K562 (cell line): ENCODE data around the gene GMNN. TPM values are rescaled to one million over a fixed set of nuclear protein-coding genes. Genes with fewer than 3 reads are reported as not detected.

Source experiments
- CBX1 ChIP-seq: sonication (generic); IDR thresholded peaks from 2 replicates; pipeline ENCODE4 v1.6.1; 2016; ENCODE audit warnings: antibody characterized with exemption, low read depth, mild to moderate bottlenecking
- CBX5 ChIP-seq: IDR thresholded peaks from 2 replicates; pipeline ENCODE4 v1.6.1; 2014; ENCODE audit warnings: low read depth, borderline replicate concordance
- CREBBP ChIP-seq: IDR thresholded peaks from one replicate; pipeline ENCODE4 v1.6.1; 2012; ENCODE audit warnings: low read depth, mild to moderate bottlenecking, control low read depth, inconsistent platforms, low read length
- EGR1 ChIP-seq: fragments of 450-650 bp; conservative IDR thresholded peaks from 2 replicates; pipeline ENCODE4 v1.6.1; 2017; ENCODE audit warnings: mild to moderate bottlenecking
- EHMT2 ChIP-seq: fragments of 450-650 bp; IDR thresholded peaks from 2 replicates; pipeline ENCODE4 v1.6.1; 2018; ENCODE audit warnings: antibody characterized with exemption
- FOXJ3 ChIP-seq: sonication (generic); formaldehyde crosslinking; IDR thresholded peaks from 2 replicates; pipeline ENCODE4 v1.4.0; 2020; ENCODE audit warnings: mild to moderate bottlenecking, missing genetic modification reagents
- GTF2E2 ChIP-seq: fragments of 200-800 bp; sonication (Bioruptor generic); IDR thresholded peaks from 2 replicates; pipeline ENCODE4 v1.6.1; 2016; ENCODE audit warnings: missing genetic modification characterization, missing compliant biosample characterization
- HOXB6 ChIP-seq: fragments of 250-450 bp; sonication (Bioruptor Pico); IDR thresholded peaks from 2 replicates; pipeline ENCODE4 v1.5.1; 2022; ENCODE audit warnings: mild to moderate bottlenecking, borderline replicate concordance
- IFI16 ChIP-seq: fragments of 250-450 bp; sonication (Bioruptor Pico); IDR thresholded peaks from 2 replicates; pipeline ENCODE4 v2.1.2; 2022; ENCODE audit warnings: mild to moderate bottlenecking, inconsistent platforms
- JUNB ChIP-seq: fragments of 450-650 bp; formaldehyde crosslinking; conservative IDR thresholded peaks from 2 replicates; pipeline ENCODE4 v1.4.0; 2020; ENCODE audit warnings: mild to moderate bottlenecking
- LEF1 ChIP-seq: fragments of 450-650 bp; IDR thresholded peaks from 2 replicates; pipeline ENCODE4 v1.6.1; 2016; ENCODE audit warnings: mild to moderate bottlenecking
- NR4A1 ChIP-seq, 2 experiments: fragments of 250-450 bp in 1 of 2; fragments of 450-650 bp in 1 of 2; sonication (Bioruptor Pico) in 1 of 2; IDR thresholded peaks; 2 replicates each; pipeline versions ENCODE4 v1.4.0 to v1.6.1; 2016 to 2020; ENCODE audit warnings: mild to moderate bottlenecking in 2 of 2, missing compliant biosample characterization in 1 of 2, missing genetic modification characterization in 1 of 2, moderate library complexity in 1 of 2
- RB1 ChIP-seq: fragments of 450-650 bp; IDR thresholded peaks from 2 replicates; pipeline ENCODE4 v1.6.1; 2017; ENCODE audit warnings: low read depth, mild to moderate bottlenecking
- SMAD3 ChIP-seq: fragments of 450-650 bp; formaldehyde crosslinking; conservative IDR thresholded peaks from 2 replicates; pipeline ENCODE4 v1.4.0; 2020; ENCODE audit warnings: mild to moderate bottlenecking
- SMARCA4 ChIP-seq: fragments of 450-650 bp; IDR thresholded peaks from 2 replicates; pipeline ENCODE4 v1.6.1; 2016
- STAG1 ChIP-seq: sonication (generic); formaldehyde crosslinking; IDR thresholded peaks from 2 replicates; pipeline ENCODE4 v1.5.0; 2020; ENCODE audit warnings: missing genetic modification reagents, borderline replicate concordance
- THRAP3 ChIP-seq: fragments of 450-650 bp; IDR thresholded peaks from 2 replicates; pipeline ENCODE4 v1.6.1; 2016; ENCODE audit warnings: mild to moderate bottlenecking, inconsistent platforms, borderline replicate concordance
- ZBTB17 ChIP-seq: fragments of 450-650 bp; formaldehyde crosslinking; IDR thresholded peaks from 2 replicates; pipeline ENCODE4 v1.4.0; 2020; ENCODE audit warnings: mild to moderate bottlenecking
- ZNF282 ChIP-seq: sonication (generic); formaldehyde crosslinking; IDR thresholded peaks from 2 replicates; pipeline ENCODE4 v1.8.1; 2023; ENCODE audit warnings: missing genetic modification reagents
- ZNF551 ChIP-seq: fragments of 250-450 bp; sonication (Bioruptor Pico); IDR thresholded peaks from 2 replicates; pipeline ENCODE4 v1.5.0; 2021; ENCODE audit warnings: mild to moderate bottlenecking, moderate library complexity
- ZNF75A ChIP-seq: fragments of 450-650 bp; formaldehyde crosslinking; IDR thresholded peaks from 2 replicates; pipeline ENCODE4 v1.4.0; 2020; ENCODE audit warnings: mild to moderate bottlenecking
- ZNF766 ChIP-seq: fragments of 200-800 bp; sonication (Bioruptor generic); conservative IDR thresholded peaks from 2 replicates; pipeline ENCODE4 v1.6.1; 2016; ENCODE audit warnings: missing genetic modification characterization, missing compliant biosample characterization
- polyA plus RNA-seq, 8 experiments: library from polyadenylated mRNA; depleted of rRNA in 4 of 8; stranded (reverse) in 5 of 8; unstranded in 3 of 8; fragments of >200 nt; fragmentation: Nextera tagmentation in 2 of 8; fragmentation: Illumina TruSeq in 1 of 8; extraction: Ambion mirVana in 2 of 8; extraction: Trizol in 1 of 8; gene quantifications; 2 replicates each; pipeline versions ENCODE4 v1.2.1 to v1.2.3, GENCODE V29; 2011 to 2014; ENCODE audit warnings: inconsistent platforms in 1 of 8, missing spikeins in 1 of 8
- total RNA-seq, 7 experiments: library from RNA; depleted of rRNA in 6 of 7; stranded (reverse); fragments of >200 nt in 6 of 7; fragmentation: Illumina TruSeq in 2 of 7; extraction: Trizol in 2 of 7; gene quantifications; 2 replicates each; pipeline versions ENCODE4 v1.2.1 to v1.2.3, GENCODE V29; 2011 to 2021; ENCODE audit warnings: low replicate concordance in 1 of 7
- TF ChIP-seq, protein P1 (sequence below): fragments of 450-650 bp; formaldehyde crosslinking; IDR thresholded peaks from 2 replicates; pipeline ENCODE4 v1.4.0; 2020; ENCODE audit warnings: mild to moderate bottlenecking, moderate library complexity
- TF ChIP-seq, protein P2 (sequence below), 3 experiments: fragments of 200-800 bp in 1 of 3; fragments of 250-450 bp in 1 of 3; fragments of 450-650 bp in 1 of 3; sonication (Bioruptor Pico) in 1 of 3; sonication (Bioruptor generic) in 1 of 3; formaldehyde crosslinking in 1 of 3; IDR thresholded peaks; 2 replicates each; pipeline versions ENCODE4 v1.6.1 to v1.8.0; 2016 to 2022; ENCODE audit warnings: mild to moderate bottlenecking in 2 of 3, missing genetic modification characterization in 2 of 3, missing compliant biosample characterization in 1 of 3, moderate library complexity in 1 of 3

GMNN gene
- total and polyA plus RNA-seq, 9 of the 15 experiments (the other 6 are each of a cell fraction or from before 2014, with no cell fraction given), result 144 to 370 (median 210) TPM

DNA sequence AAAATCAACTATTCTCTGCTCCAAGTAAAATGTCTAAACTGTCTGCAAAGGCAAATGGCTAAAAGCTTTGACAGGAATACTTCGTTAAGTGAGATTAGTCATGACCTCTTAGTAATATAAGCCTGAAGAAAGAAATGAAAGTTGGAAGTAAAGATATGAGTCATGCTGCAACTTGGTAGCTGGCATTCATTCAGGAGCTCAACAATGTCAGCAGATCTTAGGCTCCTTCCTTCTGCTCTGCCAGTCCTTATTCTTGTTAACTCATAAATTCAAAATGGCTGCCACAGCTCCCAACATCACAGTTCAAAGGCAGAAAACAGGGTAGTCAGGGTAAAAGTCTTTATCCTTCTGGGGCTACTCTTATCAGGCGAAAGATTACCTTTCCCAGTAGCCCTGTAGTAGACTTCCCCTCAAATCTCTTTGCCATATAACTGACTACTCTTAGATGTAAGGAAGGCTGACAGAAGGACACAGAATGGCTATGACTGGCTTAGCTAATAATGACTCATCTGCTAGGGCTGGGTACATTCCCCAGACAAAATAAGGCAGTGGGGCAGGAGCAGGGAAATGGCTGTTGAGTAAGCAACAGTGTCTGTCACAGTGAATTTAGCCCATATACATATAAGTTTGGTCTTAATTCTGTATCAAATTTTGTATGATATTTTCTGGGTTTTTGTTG lies 31.3 kb upstream of the GMNN start (continued):
- TF ChIP-seq, protein P1, sequence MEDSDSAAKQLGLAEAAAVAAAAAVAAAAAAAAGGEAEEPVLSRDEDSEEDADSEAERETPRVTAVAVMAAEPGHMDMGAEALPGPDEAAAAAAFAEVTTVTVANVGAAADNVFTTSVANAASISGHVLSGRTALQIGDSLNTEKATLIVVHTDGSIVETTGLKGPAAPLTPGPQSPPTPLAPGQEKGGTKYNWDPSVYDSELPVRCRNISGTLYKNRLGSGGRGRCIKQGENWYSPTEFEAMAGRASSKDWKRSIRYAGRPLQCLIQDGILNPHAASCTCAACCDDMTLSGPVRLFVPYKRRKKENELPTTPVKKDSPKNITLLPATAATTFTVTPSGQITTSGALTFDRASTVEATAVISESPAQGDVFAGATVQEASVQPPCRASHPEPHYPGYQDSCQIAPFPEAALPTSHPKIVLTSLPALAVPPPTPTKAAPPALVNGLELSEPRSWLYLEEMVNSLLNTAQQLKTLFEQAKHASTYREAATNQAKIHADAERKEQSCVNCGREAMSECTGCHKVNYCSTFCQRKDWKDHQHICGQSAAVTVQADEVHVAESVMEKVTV (CRISPR knock-in tag), result no peak
- TF ChIP-seq SMARCA4, result peak; percentile 54; the same call in 1 of the 2 replicates
- TF ChIP-seq RB1, result no peak
- TF ChIP-seq SMAD3 (CRISPR knock-in tag), result no peak
- no peak for TF ChIP-seq LEF1
- TF ChIP-seq ZNF282, result no peak
- TF ChIP-seq, protein P2, sequence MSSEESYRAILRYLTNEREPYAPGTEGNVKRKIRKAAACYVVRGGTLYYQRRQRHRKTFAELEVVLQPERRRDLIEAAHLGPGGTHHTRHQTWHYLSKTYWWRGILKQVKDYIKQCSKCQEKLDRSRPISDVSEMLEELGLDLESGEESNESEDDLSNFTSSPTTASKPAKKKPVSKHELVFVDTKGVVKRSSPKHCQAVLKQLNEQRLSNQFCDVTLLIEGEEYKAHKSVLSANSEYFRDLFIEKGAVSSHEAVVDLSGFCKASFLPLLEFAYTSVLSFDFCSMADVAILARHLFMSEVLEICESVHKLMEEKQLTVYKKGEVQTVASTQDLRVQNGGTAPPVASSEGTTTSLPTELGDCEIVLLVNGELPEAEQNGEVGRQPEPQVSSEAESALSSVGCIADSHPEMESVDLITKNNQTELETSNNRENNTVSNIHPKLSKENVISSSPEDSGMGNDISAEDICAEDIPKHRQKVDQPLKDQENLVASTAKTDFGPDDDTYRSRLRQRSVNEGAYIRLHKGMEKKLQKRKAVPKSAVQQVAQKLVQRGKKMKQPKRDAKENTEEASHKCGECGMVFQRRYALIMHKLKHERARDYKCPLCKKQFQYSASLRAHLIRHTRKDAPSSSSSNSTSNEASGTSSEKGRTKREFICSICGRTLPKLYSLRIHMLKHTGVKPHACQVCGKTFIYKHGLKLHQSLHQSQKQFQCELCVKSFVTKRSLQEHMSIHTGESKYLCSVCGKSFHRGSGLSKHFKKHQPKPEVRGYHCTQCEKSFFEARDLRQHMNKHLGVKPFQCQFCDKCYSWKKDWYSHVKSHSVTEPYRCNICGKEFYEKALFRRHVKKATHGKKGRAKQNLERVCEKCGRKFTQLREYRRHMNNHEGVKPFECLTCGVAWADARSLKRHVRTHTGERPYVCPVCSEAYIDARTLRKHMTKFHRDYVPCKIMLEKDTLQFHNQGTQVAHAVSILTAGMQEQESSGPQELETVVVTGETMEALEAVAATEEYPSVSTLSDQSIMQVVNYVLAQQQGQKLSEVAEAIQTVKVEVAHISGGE (CRISPR knock-in tag; IDR thresholded peaks at IDR 0.05), result peak in 1 of 3 experiments; percentile 57; a peak in 1 of 6 replicates
- no peak for TF ChIP-seq IFI16 (CRISPR knock-in tag)
- no peak for TF ChIP-seq ZNF75A (CRISPR knock-in tag)
- TF ChIP-seq EHMT2, result peak; percentile 82
- TF ChIP-seq HOXB6 (CRISPR knock-in tag), result no peak
- TF ChIP-seq THRAP3, result no peak
- no peak for TF ChIP-seq STAG1 (CRISPR knock-in tag)
- no peak for TF ChIP-seq FOXJ3 (CRISPR knock-in tag)
- TF ChIP-seq ZNF766 (CRISPR knock-in tag), result peak; percentile 66; the same call in 1 of the 2 replicates
- no peak for TF ChIP-seq EGR1
- no peak for TF ChIP-seq CBX5
- TF ChIP-seq ZBTB17, result no peak
- peak; percentile 55; the same call in 1 of the 2 replicates for TF ChIP-seq JUNB (CRISPR knock-in tag)
- TF ChIP-seq CREBBP, result no peak
- peak; percentile 19; the same call in 1 of the 2 replicates for TF ChIP-seq GTF2E2 (tag)
- no peak for TF ChIP-seq ZNF551
- no peak for TF ChIP-seq CBX1
- TF ChIP-seq NR4A1 (CRISPR knock-in tag; IDR thresholded peaks at IDR 0.05), result no peak
- no peak for TF ChIP-seq NR4A1 (tag; IDR thresholded peaks at IDR 0.05)
